IPS-15b (cell line): ENCODE data around the gene KMT2E.
"Not testable (repeated sequence)": the region's sequence is repeated elsewhere in the genome, so short reads cannot be mapped to it uniquely, and the experiment has no call there.

Source experiments
- H3K27me3 ChIP-seq: one replicate; pipeline ENCODE4 v1.6.1; 2013; ENCODE audit warnings: low read length; ENCODE audit not compliant: control insufficient read depth, insufficient read depth
- H3K36me3 ChIP-seq: one replicate; pipeline ENCODE4 v1.6.1; 2013; ENCODE audit warnings: low read length; ENCODE audit not compliant: control insufficient read depth, insufficient read depth
- H3K4me1 ChIP-seq: one replicate; pipeline ENCODE4 v1.6.1; 2013; ENCODE audit warnings: mild to moderate bottlenecking, low read length; ENCODE audit not compliant: control insufficient read depth, insufficient read depth
- H3K4me3 ChIP-seq: one replicate; pipeline ENCODE4 v1.5.1; 2013; ENCODE audit warnings: low read depth, low read length
- H3K9ac ChIP-seq: one replicate; pipeline ENCODE4 v1.6.1; 2013; ENCODE audit warnings: low read depth, mild to moderate bottlenecking, low read length
- H3K9me3 ChIP-seq: one replicate; pipeline ENCODE4 v1.6.1; 2013; ENCODE audit warnings: mild to moderate bottlenecking, low read length; ENCODE audit not compliant: control insufficient read depth, insufficient read depth

Gene KMT2E

GRCh38 chr7:104975553-104975952 lies 38.5 kb upstream of the KMT2E start:
- peaks cover 13% of the 10 kb centered on the region for H3K4me1 ChIP-seq
- not testable (repeated sequence) for H3K27me3 ChIP-seq, H3K9ac ChIP-seq, H3K36me3 ChIP-seq, H3K4me3 ChIP-seq, H3K9me3 ChIP-seq

- no peaks in the 10 kb centered on the region for H3K36me3 ChIP-seq
- H3K9me3 ChIP-seq, result no peaks in the 10 kb centered on the region
- no peak overlapping the region for H3K4me3 ChIP-seq
- H3K27me3 ChIP-seq, result no peaks in the 10 kb centered on the region
- H3K9ac ChIP-seq, result no peak overlapping the region
- H3K4me1 ChIP-seq, result peaks cover 13% of the 10 kb centered on the region
Observed at GRCh38 chr7:104976966-104977636, 36.9 kb upstream of the KMT2E start.

- Histone ChIP-seq H3K27me3 (no peaks in the 10 kb centered on the region), H3K4me1 (peaks cover 17% of the 10 kb centered on the region), H3K36me3 (no peaks in the 10 kb centered on the region), H3K4me3 (no peak overlapping the region), H3K9me3 (no peaks in the 10 kb centered on the region), H3K9ac (no peak overlapping the region)
Observed at GRCh38 chr7:104978460-104978859, 35.5 kb upstream of the KMT2E start.

- H3K27me3 ChIP-seq, result no peaks in the 10 kb centered on the region
- H3K4me1 ChIP-seq, result peaks cover 17% of the 10 kb centered on the region
- peak overlapping the region; percentile 12 for H3K4me3 ChIP-seq
Observed at GRCh38 chr7:104979167-104979841, 34.7 kb upstream of the KMT2E start.

GRCh38 chr7:104980440-104980839 lies 33.6 kb upstream of the KMT2E start:
- Histone ChIP-seq H3K4me3 (no peak overlapping the region), H3K36me3 (no peaks in the 10 kb centered on the region), H3K9ac (no peak overlapping the region), H3K4me1 (peaks cover 21% of the 10 kb centered on the region), H3K27me3 (no peaks in the 10 kb centered on the region), H3K9me3 (no peaks in the 10 kb centered on the region)

More at GRCh38 chr7:104979167-104979841, 34.7 kb upstream of the KMT2E start:
- H3K9ac ChIP-seq, result peak overlapping the region; percentile 42
- no peaks in the 10 kb centered on the region for H3K9me3 ChIP-seq
- H3K36me3 ChIP-seq, result no peaks in the 10 kb centered on the region

GRCh38 chr7:104980841-104981671 lies 32.9 kb upstream of the KMT2E start:
- peaks cover 21% of the 10 kb centered on the region for H3K4me1 ChIP-seq
- H3K9ac ChIP-seq, result no peak overlapping the region
- H3K4me3 ChIP-seq, result no peak overlapping the region
- no peaks in the 10 kb centered on the region for H3K9me3 ChIP-seq
- no peaks in the 10 kb centered on the region for H3K36me3 ChIP-seq
- H3K27me3 ChIP-seq, result no peaks in the 10 kb centered on the region

GRCh38 chr7:104981672-104982037 lies 32.4 kb upstream of the KMT2E start:
- Histone ChIP-seq H3K4me3 (no peak overlapping the region), H3K4me1 (peaks cover 21% of the 10 kb centered on the region), H3K36me3 (no peaks in the 10 kb centered on the region), H3K9me3 (no peaks in the 10 kb centered on the region), H3K9ac (no peak overlapping the region), H3K27me3 (no peaks in the 10 kb centered on the region)

- Histone ChIP-seq H3K9ac (peak overlapping the region; percentile 38), H3K4me3 (peak overlapping the region; percentile 76), H3K27me3 (no peaks in the 10 kb centered on the region), H3K36me3 (no peaks in the 10 kb centered on the region), H3K9me3 (no peaks in the 10 kb centered on the region), H3K4me1 (peaks cover 21% of the 10 kb centered on the region)
Observed at GRCh38 chr7:104982308-104983075, 31.5 kb upstream of the KMT2E start.

GRCh38 chr7:104983076-104983577 lies 30.9 kb upstream of the KMT2E start:
- H3K4me1 ChIP-seq, result peaks cover 21% of the 10 kb centered on the region
- H3K9me3 ChIP-seq, result no peaks in the 10 kb centered on the region
- H3K9ac ChIP-seq, result peak overlapping the region; percentile 98
- no peaks in the 10 kb centered on the region for H3K27me3 ChIP-seq
- H3K36me3 ChIP-seq, result no peaks in the 10 kb centered on the region
- peak overlapping the region; percentile 76 for H3K4me3 ChIP-seq

GRCh38 chr7:104983578-104984539 lies 30.1 kb upstream of the KMT2E start:
- Histone ChIP-seq H3K9ac (peak overlapping the region; percentile 98), H3K36me3 (no peaks in the 10 kb centered on the region), H3K4me3 (peak overlapping the region; percentile 76), H3K9me3 (no peaks in the 10 kb centered on the region), H3K27me3 (no peaks in the 10 kb centered on the region), H3K4me1 (peaks cover 19% of the 10 kb centered on the region)
